ENCODE data around the gene DSN1.

DSN1 gene

GRCh38 chr20:36745927-36746659, 27.5 kb downstream of the DSN1 start, which contains the start of gene NDRG3:
Gene NDRG3 (minus strand): TSS chr20:36746090. CDS start chr20:36721735, 24,355 bp downstream.
- DNase-seq: peak; percentile 81

- DNase-seq: no peak
Measured at GRCh38 chr20:36745234-36745926, 28.2 kb downstream of the DSN1 start.

GRCh38 chr20:36744764-36745191, 28.8 kb downstream of the DSN1 start:
- no peak for DNase-seq

- no peak for DNase-seq
Measured at GRCh38 chr20:36744243-36744642, 29.3 kb downstream of the DSN1 start.

- no peak for DNase-seq
Measured at GRCh38 chr20:36742558-36742957, 31.0 kb downstream of the DSN1 start.

- no peak for DNase-seq
Measured at GRCh38 chr20:36741072-36741471, 32.5 kb downstream of the DSN1 start.

- no peak for DNase-seq
Measured at GRCh38 chr20:36737183-36737499, 36.4 kb downstream of the DSN1 start.

- no peak for DNase-seq
Measured at GRCh38 chr20:36736451-36737182, 36.9 kb downstream of the DSN1 start.

- no peak for DNase-seq
Measured at GRCh38 chr20:36732456-36732855, 41.1 kb downstream of the DSN1 start.

- DNase-seq: no peak
Measured at GRCh38 chr20:36728986-36729385, 44.6 kb downstream of the DSN1 start.

GRCh38 chr20:36726168-36726567, 47.4 kb downstream of the DSN1 start:
- DNase-seq: no peak

GRCh38 chr20:36720510-36720909, 53.1 kb downstream of the DSN1 start:
- no peak for DNase-seq

- no peak for DNase-seq
Measured at GRCh38 chr20:36717657-36718056, 55.9 kb downstream of the DSN1 start.

GRCh38 chr20:36717021-36717420, 56.5 kb downstream of the DSN1 start:
- no peak for DNase-seq

- DNase-seq: no peak
Measured at GRCh38 chr20:36712775-36713174, 60.8 kb downstream of the DSN1 start.

- no peak for DNase-seq
Measured at GRCh38 chr20:36709126-36709525, 64.4 kb downstream of the DSN1 start.

GRCh38 chr20:36703530-36703929, 70.0 kb downstream of the DSN1 start:
- DNase-seq: no peak
